ENCODE results near the gene ARSJ.

GRCh38 chr4:113893546-113893945 lies 85.9 kb downstream of the ARSJ start:
- TF ChIP-seq EZH2 (IDR thresholded peaks at IDR 0.05) = no peak
- TF ChIP-seq POLR2AphosphoS5 (IDR thresholded peaks at IDR 0.05; ENCODE audit: borderline replicate concordance, low read depth, low read length) = no peak
- no peak for TF ChIP-seq FOXP2 (optimal IDR thresholded peaks at IDR 0.05; ENCODE audit: control extremely low read depth, extremely low read length, insufficient read depth)

All from SK-N-MC (cell line).